ENCODE measurements around the gene HDAC4. TPM values are rescaled to one million over a fixed set of nuclear protein-coding genes. Genes with fewer than 3 reads are reported as not detected.

HDAC4 gene
- total RNA-seq, 1 donor from 2014 or later, result 46.2 TPM

GRCh38 chr2:239050252-239050649 lies 350.6 kb downstream of the HDAC4 start:
- H3K27me3 Mint-ChIP-seq, result no peaks in the 10 kb centered on the region
- H3K9me3 Mint-ChIP-seq (ENCODE audit: low read depth), result peaks cover 4% of the 10 kb centered on the region
- H3K36me3 Mint-ChIP-seq (ENCODE audit: insufficient read depth), result peaks cover 25% of the 10 kb centered on the region
- DNase-seq (ENCODE audit: low spot score, unreplicated experiment), result no peak
- H3K27ac Mint-ChIP-seq, result no peak overlapping the region
- H3K4me1 Mint-ChIP-seq (ENCODE audit: low read depth), result peaks cover 6% of the 10 kb centered on the region
- TF ChIP-seq CTCF (IDR thresholded peaks at IDR 0.05; ENCODE audit: unreplicated experiment), result no peak
- no peak overlapping the region for H3K4me3 Mint-ChIP-seq (ENCODE audit: low read depth)

- no peaks in the 10 kb centered on the region for H3K27me3 Mint-ChIP-seq
- H3K27ac Mint-ChIP-seq, result no peak overlapping the region
- no peak overlapping the region for H3K4me3 Mint-ChIP-seq (ENCODE audit: low read depth)
- no peak for TF ChIP-seq CTCF (IDR thresholded peaks at IDR 0.05; ENCODE audit: unreplicated experiment)
- peaks cover 22% of the 10 kb centered on the region for H3K36me3 Mint-ChIP-seq (ENCODE audit: insufficient read depth)
- DNase-seq (ENCODE audit: low spot score, unreplicated experiment), result no peak
- H3K9me3 Mint-ChIP-seq (ENCODE audit: low read depth), result peaks cover 4% of the 10 kb centered on the region
- peaks cover 6% of the 10 kb centered on the region for H3K4me1 Mint-ChIP-seq (ENCODE audit: low read depth)
Observed at GRCh38 chr2:239049421-239050251, 351.2 kb downstream of the HDAC4 start.

- H3K27me3 Mint-ChIP-seq, result no peaks in the 10 kb centered on the region
- peaks cover 4% of the 10 kb centered on the region for H3K9me3 Mint-ChIP-seq (ENCODE audit: low read depth)
- H3K4me1 Mint-ChIP-seq (ENCODE audit: low read depth), result peaks cover 6% of the 10 kb centered on the region
- peaks cover 22% of the 10 kb centered on the region for H3K36me3 Mint-ChIP-seq (ENCODE audit: insufficient read depth)
- DNase-seq (ENCODE audit: low spot score, unreplicated experiment), result no peak
- peak overlapping the region; percentile 33 for H3K27ac Mint-ChIP-seq
- TF ChIP-seq CTCF (IDR thresholded peaks at IDR 0.05; ENCODE audit: unreplicated experiment), result no peak
- no peak overlapping the region for H3K4me3 Mint-ChIP-seq (ENCODE audit: low read depth)
Observed at GRCh38 chr2:239048736-239049135, 352.1 kb downstream of the HDAC4 start.

- DNase-seq (ENCODE audit: low spot score, unreplicated experiment), result no peak
- Mint-ChIP-seq H3K9me3 (ENCODE audit: low read depth) (peaks cover 4% of the 10 kb centered on the region), H3K27me3 (peaks cover 6% of the 10 kb centered on the region), H3K27ac (peak overlapping the region; percentile 36), H3K4me3 (ENCODE audit: low read depth) (no peak overlapping the region), H3K36me3 (ENCODE audit: insufficient read depth) (peaks cover 17% of the 10 kb centered on the region), H3K4me1 (ENCODE audit: low read depth) (peaks cover 6% of the 10 kb centered on the region)
- no peak for TF ChIP-seq CTCF (IDR thresholded peaks at IDR 0.05; ENCODE audit: unreplicated experiment)
Observed at GRCh38 chr2:239047861-239048260, 353.0 kb downstream of the HDAC4 start.

- Mint-ChIP-seq H3K4me1 (ENCODE audit: low read depth) (peaks cover 6% of the 10 kb centered on the region), H3K36me3 (ENCODE audit: insufficient read depth) (peaks cover 14% of the 10 kb centered on the region), H3K4me3 (ENCODE audit: low read depth) (no peak overlapping the region), H3K9me3 (ENCODE audit: low read depth) (peaks cover 4% of the 10 kb centered on the region), H3K27me3 (peaks cover 8% of the 10 kb centered on the region), H3K27ac (no peak overlapping the region)
- DNase-seq (ENCODE audit: low spot score, unreplicated experiment), result no peak
- no peak for TF ChIP-seq CTCF (IDR thresholded peaks at IDR 0.05; ENCODE audit: unreplicated experiment)
Observed at GRCh38 chr2:239047420-239047819, 353.4 kb downstream of the HDAC4 start.
